GM18505 (cell line): ENCODE measurements around the gene MAN1C1.

Experiments
- ATAC-seq: cut with Tn5 transposase; IDR thresholded peaks from one replicate; pipeline ENCODE4 v1.9.1; 2021; ENCODE audit not compliant: unreplicated experiment
- POLR2A ChIP-seq: IDR thresholded peaks from 4 replicates; pipeline ENCODE4 v1.6.1; 2011; ENCODE audit warnings: borderline replicate concordance; ENCODE audit not compliant: insufficient read depth, insufficient read length; ENCODE audit errors: extremely low read depth

MAN1C1 gene

DNA sequence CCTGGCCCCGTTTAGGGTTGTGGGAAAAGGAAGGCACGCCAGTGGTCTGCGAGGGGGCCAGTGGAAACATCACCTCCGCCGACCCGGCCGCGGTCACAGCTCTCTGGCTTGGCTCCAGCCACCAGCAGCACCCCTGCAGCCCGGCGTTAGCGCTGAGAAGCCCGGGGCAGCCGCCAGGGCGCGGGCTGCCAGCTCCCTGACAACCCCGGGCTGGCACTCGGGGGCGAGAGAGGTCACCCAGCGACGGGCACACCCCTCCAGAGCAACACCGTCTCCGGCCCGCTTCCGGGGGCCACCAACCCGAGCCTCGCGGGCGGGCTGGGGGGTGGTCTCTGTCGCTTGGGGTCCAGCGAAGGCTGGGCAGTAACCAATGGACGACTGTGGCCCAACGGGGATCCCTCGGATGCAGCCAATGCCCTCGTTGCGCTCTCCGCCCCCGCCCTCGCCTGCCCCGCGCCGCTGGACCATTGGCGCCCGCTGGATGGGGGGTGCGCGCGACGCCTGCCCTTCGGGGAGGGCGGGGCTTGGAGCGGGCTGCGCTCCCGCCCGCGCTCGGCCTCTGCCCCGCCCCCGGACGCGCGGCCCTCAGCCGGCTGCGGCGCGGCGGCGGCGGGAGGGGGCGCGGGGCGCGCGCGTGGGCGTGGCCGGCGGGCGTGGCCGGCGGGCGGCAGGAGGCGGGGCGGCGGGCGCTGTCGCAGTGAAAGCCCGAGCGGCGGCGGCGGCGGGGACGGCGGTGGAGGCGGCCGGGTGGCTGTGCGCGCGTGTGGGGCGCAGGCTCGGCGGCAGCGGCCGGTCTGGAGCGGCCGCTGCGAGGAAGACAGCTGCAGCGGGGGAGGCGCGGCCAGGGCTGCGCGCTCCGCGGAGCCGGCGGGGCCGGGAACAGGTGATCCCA is at the start of gene MAN1C1:
TSS of gene MAN1C1 (plus strand) at position 697 of the 892 bp plus-strand sequence. CDS start 1,007 bp downstream, outside the sequence.
- TF ChIP-seq POLR2A = no peak
- ATAC-seq = peak; percentile 62

DNA sequence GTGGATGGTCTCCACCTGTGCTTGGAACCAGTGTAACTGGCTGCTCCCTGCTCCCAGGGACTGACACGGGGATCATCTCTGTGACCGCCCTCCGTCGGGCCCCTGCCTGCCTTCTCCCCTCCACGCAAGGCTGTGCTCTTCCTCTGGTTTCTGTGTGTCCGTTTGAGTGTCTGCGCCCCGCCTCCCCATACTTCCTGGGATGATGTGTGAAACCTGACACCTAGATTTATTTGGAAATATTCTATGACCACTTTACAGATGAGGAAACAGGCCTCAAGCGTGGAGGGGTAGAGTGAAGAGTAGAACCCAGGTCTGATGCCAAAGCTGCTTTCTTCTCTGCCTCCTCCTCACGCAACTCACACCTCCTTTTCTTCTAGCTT is 48.9 kb upstream of the MAN1C1 start:
- TF ChIP-seq POLR2A = no peak
- no peak for ATAC-seq

DNA sequence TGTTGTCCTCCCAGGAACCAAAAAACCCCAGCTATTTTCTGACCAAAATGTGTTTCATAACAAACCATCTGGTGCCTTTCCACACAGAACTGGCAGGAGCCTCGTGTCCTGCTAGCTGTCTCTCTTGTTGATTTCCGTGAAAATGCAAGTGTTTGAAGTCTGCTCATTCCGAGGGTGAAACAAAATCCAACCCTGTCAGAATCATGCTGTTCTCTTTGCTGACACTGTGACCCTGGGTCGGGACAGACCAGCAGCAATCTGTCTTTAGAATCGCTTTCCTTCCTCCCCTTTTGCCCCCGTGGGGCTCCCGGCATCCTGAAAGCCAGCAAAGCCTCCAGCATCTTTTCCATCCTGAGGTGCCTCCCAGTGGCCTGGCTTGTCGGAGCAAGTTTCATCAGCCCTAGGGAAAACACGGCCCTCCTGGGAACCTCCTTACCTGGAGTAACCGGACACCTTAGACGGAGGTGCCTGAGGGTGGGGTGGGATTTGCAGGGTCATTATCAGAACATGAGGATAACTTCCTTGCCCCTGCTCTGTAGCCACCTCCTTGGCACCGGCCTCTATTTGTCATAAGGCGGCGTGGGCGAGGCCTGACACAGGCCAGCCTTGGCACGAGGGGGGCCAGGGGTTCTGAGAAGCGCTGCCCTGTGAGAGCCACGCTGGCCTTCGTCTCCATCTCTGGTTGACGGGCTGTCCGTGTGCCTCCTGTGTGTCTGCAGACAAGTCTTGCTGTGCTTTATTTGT is 48.3 kb upstream of the MAN1C1 start:
- no peak for TF ChIP-seq POLR2A
- no peak for ATAC-seq

DNA sequence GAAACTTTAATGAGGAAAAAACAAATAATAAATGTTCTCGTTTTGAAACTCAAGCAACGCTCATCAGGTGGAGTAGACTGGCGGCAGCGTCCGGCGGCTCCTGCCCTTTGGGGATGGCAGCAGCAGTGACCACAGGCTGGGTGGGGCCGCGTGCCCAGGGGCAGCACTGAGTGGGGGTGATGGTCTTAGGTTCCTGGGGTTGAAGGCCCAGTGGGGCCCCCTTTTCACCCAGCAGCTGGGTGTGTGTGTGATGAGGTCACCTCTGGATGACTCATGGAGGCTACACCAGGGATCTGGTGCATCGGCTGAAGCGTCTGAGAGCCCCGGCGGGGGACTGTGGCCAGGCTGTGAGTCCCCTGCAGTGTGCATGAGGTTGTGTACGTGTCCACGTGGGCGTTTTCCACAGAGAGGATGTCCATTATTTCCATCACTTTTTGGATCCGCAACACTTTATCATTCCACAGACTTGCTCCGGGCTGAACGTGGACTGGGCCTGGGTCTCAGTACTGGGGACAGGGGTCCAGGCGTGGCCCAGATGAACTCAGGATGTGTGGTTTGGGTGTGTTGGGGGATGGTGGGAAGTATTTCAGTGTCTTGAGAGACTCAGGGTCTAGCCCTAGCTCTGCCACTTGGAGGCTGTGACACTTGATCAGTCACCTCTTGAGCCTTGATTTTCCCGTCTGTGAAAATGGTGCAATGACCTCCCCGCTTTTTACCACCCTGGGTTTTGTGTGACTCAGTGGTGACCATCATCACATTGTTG is 47.6 kb upstream of the MAN1C1 start:
- ATAC-seq = no peak
- no peak for TF ChIP-seq POLR2A

DNA sequence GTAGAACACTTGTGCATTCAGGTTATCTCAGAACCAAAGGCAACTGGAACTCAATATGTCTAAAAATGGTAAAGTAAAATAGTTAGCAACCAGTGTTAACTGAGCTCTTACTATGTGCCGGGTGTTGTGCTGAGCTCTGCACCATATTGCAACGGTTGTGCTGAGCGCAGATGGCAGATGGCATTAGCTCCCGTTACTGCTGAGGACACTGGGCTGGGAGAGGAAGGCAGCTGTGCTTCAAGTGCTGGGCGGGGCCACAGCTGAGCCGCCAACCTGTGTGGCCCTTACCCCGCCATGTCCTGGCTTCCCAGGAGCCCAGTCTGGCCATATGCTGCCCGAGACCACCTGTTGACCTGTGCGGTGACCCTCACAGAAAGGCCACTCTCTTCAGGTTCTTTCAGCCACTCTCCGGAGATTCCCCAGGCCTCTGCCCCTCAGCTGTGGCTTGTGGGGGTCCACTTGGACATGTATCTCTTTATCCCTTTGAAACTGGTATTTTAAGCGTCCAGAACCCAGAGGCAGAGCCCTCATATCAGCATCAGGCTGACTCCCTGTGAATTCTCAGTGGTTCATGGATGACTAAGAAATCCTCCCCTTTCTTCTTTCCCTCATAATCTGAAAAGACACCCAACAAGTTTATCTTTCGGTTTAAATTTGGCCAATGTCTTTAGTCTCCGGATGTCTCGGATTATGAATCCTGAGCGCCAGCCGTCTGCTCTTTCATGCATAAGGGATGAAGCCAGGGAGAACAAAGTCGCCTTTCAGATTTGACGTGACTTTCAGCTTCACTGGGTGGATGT is 46.8 kb upstream of the MAN1C1 start:
- ATAC-seq = no peak
- no peak for TF ChIP-seq POLR2A

DNA sequence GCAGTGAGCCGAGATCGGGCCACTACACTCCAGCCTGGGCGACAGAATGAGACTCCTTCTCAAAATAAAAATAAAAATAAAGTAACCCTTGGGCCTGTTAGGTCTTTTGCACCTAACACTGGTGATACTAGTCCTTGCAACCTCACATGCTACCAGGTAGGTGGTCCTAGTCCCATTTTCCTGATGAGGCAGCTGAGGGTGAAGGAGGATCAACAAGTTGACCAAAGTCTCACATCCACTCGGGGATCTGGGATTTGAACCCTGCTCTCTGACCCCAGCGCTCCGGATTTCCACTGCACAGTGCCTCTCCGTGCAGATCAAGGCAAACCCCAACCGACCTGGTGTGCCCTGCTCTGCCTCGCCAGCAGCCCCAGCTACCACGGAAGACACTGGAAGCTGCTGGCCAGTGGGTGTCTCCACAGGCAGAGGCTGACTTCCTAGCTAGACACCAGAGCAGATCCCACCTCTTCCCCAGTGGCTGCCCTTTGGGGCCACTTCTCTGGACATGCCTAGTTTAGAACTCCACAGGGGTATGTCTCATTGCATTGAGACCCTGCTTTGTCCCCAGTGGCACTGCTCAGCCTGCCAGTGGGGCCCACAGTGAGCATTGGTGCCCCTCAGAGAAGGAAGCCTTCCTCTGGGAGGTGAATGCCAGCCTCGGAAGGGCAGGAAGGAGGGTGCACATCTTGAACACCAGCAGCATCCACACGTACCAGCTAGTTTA is 45.6 kb upstream of the MAN1C1 start:
- ATAC-seq = no peak
- no peak for TF ChIP-seq POLR2A

DNA sequence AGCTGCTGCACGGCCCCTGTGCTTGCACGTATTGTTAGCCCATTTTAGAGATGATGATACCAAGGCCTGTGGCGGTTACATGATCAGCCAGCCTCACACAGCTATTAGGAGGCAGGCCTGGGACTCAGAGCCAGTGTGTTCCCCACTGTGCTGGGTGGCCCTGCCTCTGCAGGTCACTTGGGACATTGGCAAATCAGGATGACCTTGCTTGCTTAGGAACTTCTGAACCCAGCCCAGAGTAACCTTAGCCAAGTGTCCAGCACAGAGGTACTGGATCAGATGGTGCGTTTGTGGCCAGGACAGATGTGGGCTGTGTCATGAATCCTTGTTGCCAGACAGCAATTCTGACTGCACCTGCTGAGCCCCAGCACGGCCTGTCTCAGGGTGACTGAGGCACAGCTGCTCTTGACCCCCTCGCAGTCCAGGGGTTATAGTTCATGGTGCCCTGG is 45.0 kb upstream of the MAN1C1 start:
- TF ChIP-seq POLR2A = no peak
- no peak for ATAC-seq

DNA sequence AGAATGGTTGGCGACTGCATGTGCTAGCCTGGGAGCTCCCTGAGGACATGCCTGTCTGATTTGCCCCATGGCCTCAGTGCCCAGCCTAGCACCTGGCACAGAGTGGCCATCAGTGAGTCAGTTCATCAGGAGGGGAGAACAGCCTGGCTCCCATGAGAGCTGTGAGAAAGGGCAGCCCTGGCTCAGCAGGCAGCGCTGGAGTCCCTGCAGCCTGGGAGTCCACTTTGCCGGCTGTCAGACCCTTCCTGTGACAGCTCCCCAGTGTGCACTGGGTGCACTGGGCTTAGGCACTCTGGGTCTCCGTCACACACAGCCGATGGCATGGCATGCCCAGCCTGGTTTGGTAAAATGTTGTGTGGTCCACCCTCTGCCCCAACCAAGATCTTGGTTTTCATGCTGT is 44.5 kb upstream of the MAN1C1 start:
- ATAC-seq = no peak
- TF ChIP-seq POLR2A = no peak

DNA sequence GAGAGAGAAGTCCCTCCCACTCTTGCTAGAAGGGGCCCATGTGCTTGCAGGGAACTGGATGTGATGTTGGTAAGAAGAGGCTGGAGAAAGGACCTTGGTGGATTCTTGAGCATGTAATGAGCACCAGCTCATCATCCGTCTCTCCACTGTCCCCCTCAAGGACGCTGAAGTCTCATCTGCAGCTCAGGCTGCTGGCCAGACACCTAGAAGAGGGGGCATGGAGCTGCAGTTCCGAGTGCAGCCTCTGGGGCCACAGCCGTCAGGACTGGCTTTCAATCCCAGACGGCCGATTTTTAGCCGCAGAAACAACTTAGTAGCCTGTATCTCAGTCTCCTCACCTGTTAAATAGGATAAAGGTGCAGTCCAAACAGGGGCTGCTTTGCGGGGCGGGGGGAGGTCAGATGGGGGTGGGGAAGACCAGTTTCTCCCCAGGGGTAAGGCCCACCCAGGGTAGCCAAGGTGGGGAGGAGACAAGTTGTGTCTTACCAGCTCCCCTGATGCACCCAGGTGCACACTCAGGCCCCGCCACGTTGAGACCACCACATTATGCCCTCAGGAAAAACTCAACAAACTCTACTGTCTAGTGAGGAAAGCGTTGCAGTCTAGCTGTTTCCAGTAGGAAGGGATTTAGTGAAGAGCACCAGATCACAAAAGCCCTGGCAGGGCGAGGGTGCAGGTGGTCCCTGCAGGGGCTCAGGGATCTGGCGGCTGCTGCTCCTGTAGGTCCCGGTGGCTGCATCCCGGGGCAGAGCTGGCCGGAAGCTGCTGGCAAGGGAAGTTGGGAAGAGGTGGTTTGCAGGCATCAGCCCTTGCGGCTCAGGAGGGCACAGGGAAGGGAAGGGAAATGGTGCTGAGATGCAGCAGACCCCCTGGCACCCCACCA is 43.6 kb upstream of the MAN1C1 start:
- ATAC-seq = no peak
- no peak for TF ChIP-seq POLR2A

DNA sequence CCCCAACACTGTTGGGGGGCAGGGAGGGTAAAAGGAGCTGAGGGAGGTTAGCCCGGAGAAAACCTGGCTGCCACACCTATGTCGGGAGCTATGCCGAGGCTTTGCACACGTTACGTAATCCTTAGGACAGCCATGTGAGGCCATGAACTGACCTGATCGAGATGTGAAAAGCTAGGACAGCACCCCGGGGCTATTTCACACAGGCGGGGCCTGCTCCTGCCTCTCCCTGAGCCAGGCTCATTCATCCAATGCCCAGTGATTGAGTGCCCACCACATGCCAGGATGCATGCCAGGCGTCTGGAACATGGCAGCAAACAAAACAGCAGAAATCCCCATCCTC is 43.0 kb upstream of the MAN1C1 start:
- ATAC-seq = no peak
- no peak for TF ChIP-seq POLR2A

DNA sequence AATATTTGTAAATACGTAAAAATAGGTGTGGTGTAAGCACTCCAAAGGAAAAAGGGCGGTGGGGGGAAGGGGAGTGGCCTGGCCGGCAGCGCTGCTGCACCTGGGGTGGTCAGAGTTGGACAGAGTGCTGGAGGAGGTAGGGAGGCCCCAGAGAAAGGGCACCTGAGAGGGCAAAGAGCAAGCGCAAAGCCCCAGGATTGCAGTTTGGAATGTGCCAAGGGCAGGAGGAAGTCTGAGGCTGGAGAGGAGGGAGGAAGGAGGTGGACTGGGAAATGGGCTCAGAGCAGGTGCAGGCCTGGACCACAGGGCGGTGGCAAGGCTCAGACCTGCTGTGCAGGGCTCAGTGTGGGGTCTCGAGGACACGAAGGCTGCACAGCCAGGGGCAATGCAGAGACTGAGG is 42.6 kb upstream of the MAN1C1 start:
- no peak for TF ChIP-seq POLR2A
- ATAC-seq = no peak
